DMS53 (cell line): ENCODE measurements around the gene MRPS34.
"Not testable (repeated sequence)": the region's sequence is repeated elsewhere in the genome, so short reads cannot be mapped to it uniquely, and the experiment has no call there.

Experiments
- DNase-seq: peaks from one replicate; lab custom pipeline; 2025; lab: John Stamatoyannopoulos, UW

Gene MRPS34

GRCh38 chr16:1749152-1750117 is 23.5 kb downstream of the MRPS34 start:
- DNase-seq = no peak

- no peak for DNase-seq
These were observed 25.0 kb downstream of the MRPS34 start for GRCh38 chr16:1747934-1748333.

GRCh38 chr16:1746693-1747195 is 26.2 kb downstream of the MRPS34 start:
- DNase-seq = no peak

GRCh38 chr16:1745900-1746692 is 26.8 kb downstream of the MRPS34 start:
- DNase-seq = no peak

- no peak for DNase-seq
These were observed 27.6 kb downstream of the MRPS34 start for GRCh38 chr16:1745181-1745899.

GRCh38 chr16:1744338-1744840 is 28.5 kb downstream of the MRPS34 start:
- DNase-seq = no peak

GRCh38 chr16:1743376-1744337 is 29.3 kb downstream of the MRPS34 start:
- DNase-seq = no peak

GRCh38 chr16:1741553-1742165 is 31.3 kb downstream of the MRPS34 start:
- no peak for DNase-seq

GRCh38 chr16:1740781-1741490 is 32.0 kb downstream of the MRPS34 start:
- no peak for DNase-seq

GRCh38 chr16:1740234-1740633 is 32.7 kb downstream of the MRPS34 start:
- no peak for DNase-seq

GRCh38 chr16:1734816-1735215 is 38.1 kb downstream of the MRPS34 start:
- DNase-seq = no peak

GRCh38 chr16:1734123-1734522 is 38.8 kb downstream of the MRPS34 start:
- no peak for DNase-seq

- not testable (repeated sequence) for DNase-seq
These were observed 40.4 kb downstream of the MRPS34 start for GRCh38 chr16:1732551-1732987.

- no peak for DNase-seq
These were observed 40.9 kb downstream of the MRPS34 start for GRCh38 chr16:1732071-1732470.

- no peak for DNase-seq
These were observed 41.3 kb downstream of the MRPS34 start for GRCh38 chr16:1731603-1732002.

GRCh38 chr16:1731073-1731472 is 41.9 kb downstream of the MRPS34 start:
- no peak for DNase-seq

GRCh38 chr16:1729445-1729844 is 43.5 kb downstream of the MRPS34 start:
- no peak for DNase-seq

GRCh38 chr16:1729026-1729425 is 43.9 kb downstream of the MRPS34 start:
- no peak for DNase-seq
